HG02623 (cell line): Measurements from ENCODE around the gene SEPTIN6.
A peak's percentile ranks its signal among the peaks of the same experiment; 100 is the strongest.

Source experiments
- ATAC-seq: cut with Tn5 transposase; IDR thresholded peaks from one replicate; pipeline ENCODE4 v1.9.1; 2021; ENCODE audit warnings: moderate library complexity; ENCODE audit not compliant: unreplicated experiment

Gene SEPTIN6

GRCh38 chrX:119655125-119655524 is 37.8 kb downstream of the SEPTIN6 start:
- ATAC-seq = no peak

GRCh38 chrX:119654112-119654531 is 38.8 kb downstream of the SEPTIN6 start:
- no peak for ATAC-seq

- no peak for ATAC-seq
Observed at GRCh38 chrX:119648421-119648775, 44.6 kb downstream of the SEPTIN6 start.

DNA sequence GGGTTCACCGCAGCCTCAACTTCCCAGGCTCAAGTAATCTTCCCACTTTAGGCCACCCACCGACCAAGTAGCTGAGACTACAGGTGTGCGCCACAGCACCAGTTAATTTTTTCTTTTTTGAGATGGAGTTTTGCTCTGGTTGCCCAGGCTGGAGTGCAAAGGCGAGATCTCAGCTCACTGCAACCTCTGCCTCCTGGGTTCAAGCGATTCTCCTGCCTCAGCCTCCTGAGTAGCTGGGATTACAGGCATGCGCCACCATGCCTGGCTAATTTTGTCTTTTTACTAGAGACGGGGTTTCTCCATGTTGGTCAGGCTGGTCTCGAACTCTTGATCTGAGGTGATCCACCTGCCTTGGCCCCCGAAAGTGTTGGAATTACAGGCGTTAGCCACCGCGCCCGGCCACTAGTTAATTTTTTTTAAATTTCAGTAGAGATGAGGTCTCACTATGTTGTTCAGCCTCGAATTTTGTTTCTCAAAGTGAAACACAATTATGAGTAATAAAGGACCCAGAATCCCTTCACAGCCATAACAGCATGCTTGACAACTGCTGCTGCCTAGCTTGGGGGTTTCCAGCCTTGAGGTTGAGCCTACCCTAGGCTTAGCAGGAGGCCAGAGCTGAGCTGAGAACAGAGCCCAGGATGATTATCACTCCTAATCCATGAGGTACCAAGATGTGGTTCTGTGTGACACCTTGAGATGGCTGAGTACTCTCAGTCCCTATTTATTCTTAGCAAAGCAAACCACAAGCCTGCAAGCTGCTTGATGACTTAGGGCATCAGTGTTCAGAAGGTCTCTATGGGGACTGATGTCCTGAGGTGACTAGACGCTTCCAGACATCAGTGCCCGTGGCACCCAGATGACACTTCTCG is 45.2 kb downstream of the SEPTIN6 start:
- peak; percentile 97 for ATAC-seq

DNA sequence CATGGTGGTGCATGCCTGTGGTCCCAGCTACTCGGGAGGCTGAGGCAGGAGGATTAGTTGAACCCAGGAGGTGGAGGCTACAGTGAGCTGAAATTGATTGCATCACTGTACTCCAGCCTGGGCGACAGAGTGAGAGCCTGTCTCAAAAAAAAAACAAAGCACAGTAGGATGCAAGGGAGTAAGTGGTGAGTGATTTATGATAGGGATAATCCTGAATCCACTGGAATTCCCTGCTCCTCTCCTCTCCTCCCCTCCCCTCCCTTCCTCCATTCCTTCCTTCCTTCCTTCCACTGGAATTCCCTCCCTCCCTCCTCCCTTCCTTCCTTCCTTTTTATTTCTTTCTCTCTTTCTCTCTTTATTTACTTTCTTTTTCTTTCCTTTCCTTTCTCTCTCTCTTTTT is 45.9 kb downstream of the SEPTIN6 start:
- no peak for ATAC-seq

DNA sequence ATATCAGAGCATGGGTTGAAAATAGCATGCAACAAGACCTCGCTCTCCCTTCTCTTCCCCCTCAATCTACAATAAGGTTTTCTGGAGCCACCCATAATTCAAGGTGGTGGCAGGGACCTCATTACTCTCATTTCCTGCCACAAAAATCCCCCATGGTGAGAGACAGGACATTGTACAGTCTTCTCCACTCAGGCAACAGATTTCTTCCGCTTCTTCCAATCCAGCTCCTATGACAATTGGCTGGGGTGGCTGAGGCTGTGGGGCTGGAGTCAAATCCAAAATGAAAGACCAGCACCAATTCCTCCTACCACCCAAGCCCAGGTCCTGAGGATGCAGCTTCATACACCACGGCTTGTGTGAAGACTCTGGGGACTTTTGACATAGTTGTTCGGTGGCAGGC is 46.5 kb downstream of the SEPTIN6 start:
- no peak for ATAC-seq

GRCh38 chrX:119643696-119644095 is 49.3 kb downstream of the SEPTIN6 start:
- no peak for ATAC-seq
